Tibial artery (tissue), 4 donors: Measurements from ENCODE around the gene NSL1.

ENCODE experiments used
- DNase-seq, 2 donors: peaks; one replicate each; pipeline ENCODE4 v3.0.0-alpha.2; 2019
- H3K27ac ChIP-seq, 2 donors: fragments of 200-600 bp; sonication (generic) in 1 of 2; 1 replicate in 1 of 2; 2 replicates in 1 of 2; pipeline ENCODE4 v1.5.1; 2018 to 2019; ENCODE audit warnings: mild to moderate bottlenecking in 1 of 2
- H3K27me3 ChIP-seq, 2 donors: fragments of 200-600 bp; sonication (generic) in 1 of 2; one replicate each; pipeline versions ENCODE4 v1.5.1 to v1.6.0; 2016 to 2019
- H3K36me3 ChIP-seq, 3 donors: fragments of 200-600 bp; sonication (generic) in 2 of 3; one replicate each; pipeline ENCODE4 v1.5.1; 2016 to 2019; ENCODE audit warnings: mild to moderate bottlenecking in 2 of 3
- H3K4me1 ChIP-seq, 4 donors: fragments of 200-600 bp; sonication (generic) in 2 of 4; 1 replicate in 3 of 4; 2 replicates in 1 of 4; pipeline ENCODE4 v1.5.1; 2016 to 2019
- H3K4me3 ChIP-seq, 2 donors: fragments of 200-600 bp; sonication (generic) in 1 of 2; 1 replicate in 1 of 2; 2 replicates in 1 of 2; pipeline ENCODE4 v1.5.1; 2018 to 2019; ENCODE audit warnings: mild to moderate bottlenecking in 2 of 2
- H3K9me3 ChIP-seq, 3 donors: fragments of 200-600 bp; sonication (generic) in 1 of 3; one replicate each; pipeline ENCODE4 v1.5.1; 2016 to 2019
- CTCF ChIP-seq, 2 experiments: fragments of 200-600 bp in 1 of 2; fragments of 450-650 bp in 1 of 2; IDR thresholded peaks; one replicate each; pipeline ENCODE4 v1.5.1; 2017 to 2019; ENCODE audit warnings: antibody characterized with exemption in 2 of 2, mild to moderate bottlenecking in 1 of 2, moderate library complexity in 1 of 2
- intact Hi-C: fragments of 100-400 bp; cut with DNase I; formaldehyde crosslinking; loops from one replicate; pipeline ENCODE4 v1.15.0; 2023; ENCODE audit warnings: low total_unique reads

The NSL1 gene

GRCh38 chr1:212746546-212746945 lies 45.0 kb downstream of the NSL1 start:
- Histone ChIP-seq H3K9me3 (no peaks in the 10 kb centered on the region), H3K4me3 (no peak overlapping the region), H3K4me1 (peaks cover 0 to 9% (median 0%) of the 10 kb centered on the region in 4 donors), H3K27me3 (no peaks in the 10 kb centered on the region), H3K27ac (no peak overlapping the region), H3K36me3 (peaks cover 0 to 2% (median 0%) of the 10 kb centered on the region in 3 donors)
- no peak for DNase-seq
- intact Hi-C loops: no loop called here
- TF ChIP-seq CTCF (IDR thresholded peaks at IDR 0.05): no peak

GRCh38 chr1:212745303-212745702 lies 46.3 kb downstream of the NSL1 start:
- DNase-seq: no peak
- Histone ChIP-seq H3K4me3 (no peak overlapping the region), H3K27me3 (no peaks in the 10 kb centered on the region), H3K27ac (no peak overlapping the region), H3K9me3 (no peaks in the 10 kb centered on the region), H3K4me1 (peaks cover 0 to 5% (median 0%) of the 10 kb centered on the region in 4 donors), H3K36me3 (peaks cover 0 to 7% (median 0%) of the 10 kb centered on the region in 3 donors)
- no peak for TF ChIP-seq CTCF (IDR thresholded peaks at IDR 0.05)
- intact Hi-C loops: no loop called here

GRCh38 chr1:212743901-212744475 lies 47.6 kb downstream of the NSL1 start:
- intact Hi-C loops: no loop called here

GRCh38 chr1:212738330-212738729 lies 53.2 kb downstream of the NSL1 start:
- no peaks in the 10 kb centered on the region for H3K9me3 ChIP-seq
- no peak overlapping the region for H3K27ac ChIP-seq
- no peak for TF ChIP-seq CTCF (IDR thresholded peaks at IDR 0.05)
- intact Hi-C loops: no loop called here
- no peak overlapping the region for H3K4me3 ChIP-seq
- no peak for DNase-seq
- H3K4me1 ChIP-seq: no peaks in the 10 kb centered on the region
- H3K36me3 ChIP-seq: peaks cover 0 to 7% (median 0%) of the 10 kb centered on the region in 3 donors
- H3K27me3 ChIP-seq: no peaks in the 10 kb centered on the region

More at GRCh38 chr1:212743901-212744475, 47.6 kb downstream of the NSL1 start:
- DNase-seq: no peak
- Histone ChIP-seq H3K4me1 (no peaks in the 10 kb centered on the region), H3K27me3 (no peaks in the 10 kb centered on the region), H3K27ac (no peak overlapping the region), H3K9me3 (no peaks in the 10 kb centered on the region), H3K36me3 (peaks cover 0 to 7% (median 0%) of the 10 kb centered on the region in 3 donors), H3K4me3 (no peak overlapping the region)
- no peak for TF ChIP-seq CTCF (IDR thresholded peaks at IDR 0.05)

- TF ChIP-seq CTCF (IDR thresholded peaks at IDR 0.05): no peak
- H3K4me1 ChIP-seq: no peaks in the 10 kb centered on the region
- intact Hi-C loops: no loop called here
- DNase-seq: no peak
- H3K27ac ChIP-seq: no peak overlapping the region
- no peaks in the 10 kb centered on the region for H3K9me3 ChIP-seq
- H3K4me3 ChIP-seq: no peak overlapping the region
- H3K27me3 ChIP-seq: no peaks in the 10 kb centered on the region
- H3K36me3 ChIP-seq: peaks cover 0 to 9% (median 6%) of the 10 kb centered on the region in 3 donors
Measured at GRCh38 chr1:212737559-212737958, 54.0 kb downstream of the NSL1 start.

GRCh38 chr1:212733109-212733508 lies 58.5 kb downstream of the NSL1 start:
- peaks cover 0 to 6% (median 4%) of the 10 kb centered on the region in 3 donors for H3K36me3 ChIP-seq
- no peaks in the 10 kb centered on the region for H3K4me1 ChIP-seq
- TF ChIP-seq CTCF (IDR thresholded peaks at IDR 0.05): no peak
- intact Hi-C loops: no loop called here
- no peaks in the 10 kb centered on the region for H3K9me3 ChIP-seq
- H3K27ac ChIP-seq: no peak overlapping the region
- H3K27me3 ChIP-seq: no peaks in the 10 kb centered on the region
- no peak for DNase-seq
- no peak overlapping the region for H3K4me3 ChIP-seq
